Central memory CD4-positive, alpha-beta T cell (primary cell): ENCODE measurements around the gene SYPL1.
A peak's percentile ranks its signal among the peaks of the same experiment; 100 is the strongest.

Source experiments
- DNase-seq: peaks from one replicate; pipeline ENCODE4 v3.0.0; 2022

Gene SYPL1

GRCh38 chr7:106049139-106049752 is 62.9 kb downstream of the SYPL1 start:
- DNase-seq = no peak

GRCh38 chr7:106048706-106049020 is 63.4 kb downstream of the SYPL1 start:
- no peak for DNase-seq

GRCh38 chr7:106047818-106048705 is 64.0 kb downstream of the SYPL1 start:
- no peak for DNase-seq

- no peak for DNase-seq
These were observed 64.9 kb downstream of the SYPL1 start for GRCh38 chr7:106047184-106047583.

- DNase-seq = no peak
These were observed 66.5 kb downstream of the SYPL1 start for GRCh38 chr7:106045586-106045985.

GRCh38 chr7:106045139-106045538 is 67.0 kb downstream of the SYPL1 start:
- no peak for DNase-seq

- DNase-seq = no peak
These were observed 69.9 kb downstream of the SYPL1 start for GRCh38 chr7:106042196-106042611.

GRCh38 chr7:106041140-106041717 is 70.9 kb downstream of the SYPL1 start:
- DNase-seq = peak; percentile 14
